HG03378 (cell line): ENCODE data around the gene ARHGEF38.
"Not testable (repeated sequence)": the region's sequence is repeated elsewhere in the genome, so short reads cannot be mapped to it uniquely, and the experiment has no call there.

Experiments used
- ATAC-seq: cut with Tn5 transposase; IDR thresholded peaks from one replicate; pipeline ENCODE4 v1.9.1; 2021; ENCODE audit warnings: mild to moderate bottlenecking, moderate library complexity; ENCODE audit not compliant: unreplicated experiment

ARHGEF38 gene

GRCh38 chr4:105605493-105605892 is 53.1 kb downstream of the ARHGEF38 start:
- ATAC-seq = no peak

- ATAC-seq = no peak
Measured at GRCh38 chr4:105607876-105608275, 55.5 kb downstream of the ARHGEF38 start.

- ATAC-seq = not testable (repeated sequence)
Measured at GRCh38 chr4:105609819-105610218, 57.4 kb downstream of the ARHGEF38 start.

- no peak for ATAC-seq
Measured at GRCh38 chr4:105613306-105613705, 60.9 kb downstream of the ARHGEF38 start.

- ATAC-seq = no peak
Measured at GRCh38 chr4:105619188-105619931, 66.9 kb downstream of the ARHGEF38 start.

GRCh38 chr4:105620640-105621323 is 68.4 kb downstream of the ARHGEF38 start:
- peak; percentile 42 for ATAC-seq

- no peak for ATAC-seq
Measured at GRCh38 chr4:105622269-105622668, 69.8 kb downstream of the ARHGEF38 start.

GRCh38 chr4:105623099-105623498 is 70.7 kb downstream of the ARHGEF38 start:
- ATAC-seq = no peak

GRCh38 chr4:105624530-105624929 is 72.1 kb downstream of the ARHGEF38 start:
- peak; percentile 70 for ATAC-seq

GRCh38 chr4:105625214-105625613 is 72.8 kb downstream of the ARHGEF38 start:
- ATAC-seq = no peak

- ATAC-seq = no peak
Measured at GRCh38 chr4:105626846-105627245, 74.4 kb downstream of the ARHGEF38 start.

- no peak for ATAC-seq
Measured at GRCh38 chr4:105627620-105628019, 75.2 kb downstream of the ARHGEF38 start.

- ATAC-seq = no peak
Measured at GRCh38 chr4:105630670-105631655, 78.5 kb downstream of the ARHGEF38 start.

- ATAC-seq = no peak
Measured at GRCh38 chr4:105631818-105632400, 79.5 kb downstream of the ARHGEF38 start.

- ATAC-seq = no peak
Measured at GRCh38 chr4:105632599-105632998, 80.2 kb downstream of the ARHGEF38 start.

- no peak for ATAC-seq
Measured at GRCh38 chr4:105633241-105633640, 80.8 kb downstream of the ARHGEF38 start.

GRCh38 chr4:105634402-105635080 is 82.1 kb downstream of the ARHGEF38 start:
- no peak for ATAC-seq

- peak; percentile 79 for ATAC-seq
Measured at GRCh38 chr4:105637408-105638176, 85.2 kb downstream of the ARHGEF38 start.

- no peak for ATAC-seq
Measured at GRCh38 chr4:105641845-105642244, 89.4 kb downstream of the ARHGEF38 start.
